Panc1 (cell line): ENCODE data around the gene SPOCK1. TPM values are rescaled to one million over a fixed set of nuclear protein-coding genes. Genes with fewer than 3 reads are reported as not detected.

ENCODE experiments used
- ATAC-seq: fragments of 200-7000 bp; cut with Tn5 transposase; 2 replicates; pipeline ENCODE4 v1.9.1; 2020; ENCODE audit warnings: mild to moderate bottlenecking, moderate library complexity
- BruUV-seq: library from RNA; stranded (reverse); fragments of 400-500 nt; replicated peaks from 2 replicates; lab custom pipeline; 2021; lab: Mats Ljungman, UMichigan
- CTCF ChIA-PET: fragments of 300-600 bp; sonication (Branson Sonifier 250); formaldehyde crosslinking; loops from one replicate; lab custom pipeline; 2022; ENCODE audit warnings: antibody characterized with exemption; lab: Charles Lee
- POLR2A ChIA-PET: fragments of 300-600 bp; sonication (Branson Sonifier 250); formaldehyde crosslinking; loops from one replicate; lab custom pipeline; 2022; ENCODE audit warnings: antibody characterized with exemption; lab: Charles Lee
- DNase-seq: peaks from one replicate; pipeline ENCODE4 v3.0.0-alpha.2; 2010; ENCODE audit warnings: low read depth, low spot score
- H3K27ac ChIP-seq: 2 replicates; pipeline ENCODE4 v1.5.1; 2011; ENCODE audit warnings: mild to moderate bottlenecking, low read length, inconsistent platforms
- H3K27me3 ChIP-seq: fragments of 200-500 bp; sonication (Bioruptor generic); 2 replicates; pipeline ENCODE4 v1.6.0; 2014; ENCODE audit warnings: low read length, inconsistent platforms; ENCODE audit not compliant: control insufficient read depth, insufficient read depth
- H3K36me3 ChIP-seq: fragments of 200-500 bp; sonication (Bioruptor generic); 2 replicates; pipeline ENCODE4 v1.5.1; 2014; ENCODE audit warnings: inconsistent platforms, mild to moderate bottlenecking, low read length, moderate library complexity; ENCODE audit not compliant: control insufficient read depth, insufficient read depth
- H3K4me1 ChIP-seq: 2 replicates; pipeline ENCODE4 v1.5.1; 2011; ENCODE audit warnings: inconsistent platforms, mild to moderate bottlenecking, low read length, moderate library complexity; ENCODE audit not compliant: control insufficient read depth, insufficient read depth
- H3K4me3 ChIP-seq, 2 experiments: 2 replicates each; pipeline ENCODE4 v1.5.1; 2011 to 2012; ENCODE audit warnings: low read depth in 2 of 2, low read length in 2 of 2, mild to moderate bottlenecking in 2 of 2, inconsistent platforms in 1 of 2, moderate library complexity in 1 of 2
- H3K9me3 ChIP-seq: fragments of 200-500 bp; sonication (Bioruptor generic); 2 replicates; pipeline ENCODE4 v1.5.1; 2014; ENCODE audit warnings: low read depth, mild to moderate bottlenecking, inconsistent platforms, low read length, moderate library complexity; ENCODE audit not compliant: control insufficient read depth, insufficient read depth
- POLR2AphosphoS5 ChIP-seq: IDR thresholded peaks from 2 replicates; pipeline ENCODE4 v1.6.1; 2012; ENCODE audit warnings: mild to moderate bottlenecking, low read depth, low read length, moderate library complexity
- REST ChIP-seq, 2 experiments: IDR thresholded peaks; 2 replicates each; pipeline ENCODE4 v1.6.1; 2011 to 2012; ENCODE audit warnings: low read depth in 2 of 2, control low read depth in 1 of 2, low read length in 1 of 2, mild to moderate bottlenecking in 1 of 2, moderate library complexity in 1 of 2; ENCODE audit not compliant: insufficient read depth in 1 of 2
- SIN3A ChIP-seq: IDR thresholded peaks from 2 replicates; pipeline ENCODE4 v1.6.1; 2012; ENCODE audit warnings: low read depth, mild to moderate bottlenecking, low read length, moderate library complexity, borderline replicate concordance; ENCODE audit not compliant: insufficient read depth
- TCF7L2 ChIP-seq: IDR thresholded peaks from 2 replicates; pipeline ENCODE4 v1.6.1; 2011; ENCODE audit warnings: mild to moderate bottlenecking, low read depth, low read length, inconsistent platforms
- in situ Hi-C: cut with HindIII; loops from 2 replicates; pipeline ENCODE4 v1.10.0; 2016; ENCODE audit warnings: low sequenced_read_pairs, low pct_unique_long_range_greater_than_20kb
- intact Hi-C: fragments of 100-400 bp; cut with micrococcal nuclease; formaldehyde crosslinking; loops from one replicate; pipeline ENCODE4 v1.10.0; 2022; ENCODE audit not compliant: unreplicated experiment
- total RNA-seq: library from RNA; stranded (reverse); gene quantifications from one replicate; pipeline ENCODE4 v1.2.1, GENCODE V29; 2021; ENCODE audit not compliant: unreplicated experiment
- TF ChIP-seq, protein P1 (sequence below): fragments of 450-650 bp; IDR thresholded peaks from 2 replicates; pipeline ENCODE4 v1.5.1; 2017; ENCODE audit warnings: mild to moderate bottlenecking

Gene SPOCK1
- total RNA-seq, 1 experiment from 2014 or later: 15.6 TPM

DNA sequence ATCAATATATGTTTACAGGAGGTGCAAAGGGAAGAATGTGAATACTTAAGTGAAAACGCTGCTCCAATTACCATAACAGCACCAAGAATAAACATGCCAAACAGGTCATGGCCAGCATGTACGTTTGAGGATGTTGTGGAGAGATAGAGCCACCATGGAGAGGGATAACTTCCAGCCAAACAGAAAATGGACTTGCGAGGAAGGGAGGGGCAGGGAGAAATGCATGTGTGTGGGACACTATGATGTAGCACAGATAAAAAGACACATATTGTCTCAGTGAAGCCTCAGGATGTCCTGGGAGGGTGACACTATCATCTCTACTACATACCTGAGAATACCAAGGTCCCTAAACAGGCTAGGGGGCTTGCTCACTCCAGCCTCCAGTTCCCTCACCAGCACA, 488.9 kb downstream of the SPOCK1 start:
- ATAC-seq: no peak
- BruUV-seq: no TSS peak
- Histone ChIP-seq H3K27ac (no peak overlapping the region), H3K4me3 (no peak overlapping the region), H3K9me3 (no peaks in the 10 kb centered on the region), H3K4me1 (no peaks in the 10 kb centered on the region), H3K36me3 (no peaks in the 10 kb centered on the region), H3K27me3 (no peaks in the 10 kb centered on the region; the same call in 1 of the 2 replicates)
- TF ChIP-seq, protein P1, sequence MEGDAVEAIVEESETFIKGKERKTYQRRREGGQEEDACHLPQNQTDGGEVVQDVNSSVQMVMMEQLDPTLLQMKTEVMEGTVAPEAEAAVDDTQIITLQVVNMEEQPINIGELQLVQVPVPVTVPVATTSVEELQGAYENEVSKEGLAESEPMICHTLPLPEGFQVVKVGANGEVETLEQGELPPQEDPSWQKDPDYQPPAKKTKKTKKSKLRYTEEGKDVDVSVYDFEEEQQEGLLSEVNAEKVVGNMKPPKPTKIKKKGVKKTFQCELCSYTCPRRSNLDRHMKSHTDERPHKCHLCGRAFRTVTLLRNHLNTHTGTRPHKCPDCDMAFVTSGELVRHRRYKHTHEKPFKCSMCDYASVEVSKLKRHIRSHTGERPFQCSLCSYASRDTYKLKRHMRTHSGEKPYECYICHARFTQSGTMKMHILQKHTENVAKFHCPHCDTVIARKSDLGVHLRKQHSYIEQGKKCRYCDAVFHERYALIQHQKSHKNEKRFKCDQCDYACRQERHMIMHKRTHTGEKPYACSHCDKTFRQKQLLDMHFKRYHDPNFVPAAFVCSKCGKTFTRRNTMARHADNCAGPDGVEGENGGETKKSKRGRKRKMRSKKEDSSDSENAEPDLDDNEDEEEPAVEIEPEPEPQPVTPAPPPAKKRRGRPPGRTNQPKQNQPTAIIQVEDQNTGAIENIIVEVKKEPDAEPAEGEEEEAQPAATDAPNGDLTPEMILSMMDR: no peak
- no peak for TF ChIP-seq POLR2AphosphoS5
- TF ChIP-seq REST (IDR thresholded peaks at IDR 0.05; ENCODE audit: insufficient read depth in 1 of 2, low read depth in 2 of 2, low read length in 1 of 2): no peak
- no peak for TF ChIP-seq SIN3A
- TF ChIP-seq TCF7L2: no peak
- intact Hi-C loops (no loop called here), in situ Hi-C loops (no loop called here)
- ChIA-PET CTCF (no interaction called here), POLR2A (no interaction called here)
- DNase-seq: no peak

GRCh38 chr5:137004279-137004678, 494.8 kb downstream of the SPOCK1 start:
- no TSS peak for BruUV-seq
- H3K27me3 ChIP-seq: no peaks in the 10 kb centered on the region; the same call in 1 of the 2 replicates
- H3K4me3 ChIP-seq: no peak overlapping the region
- CTCF ChIA-PET: no interaction called here
- no peak for DNase-seq
- H3K4me1 ChIP-seq: no peaks in the 10 kb centered on the region
- ATAC-seq: no peak
- no peak overlapping the region for H3K27ac ChIP-seq
- intact Hi-C loops: no loop called here
- no peaks in the 10 kb centered on the region for H3K36me3 ChIP-seq
- no peak for TF ChIP-seq TCF7L2
- no peak for TF ChIP-seq REST (IDR thresholded peaks at IDR 0.05; ENCODE audit: insufficient read depth in 1 of 2, low read depth in 2 of 2, low read length in 1 of 2)
- TF ChIP-seq SIN3A: no peak
- no peak for TF ChIP-seq POLR2AphosphoS5
- TF ChIP-seq, protein P1: no peak
- H3K9me3 ChIP-seq: no peaks in the 10 kb centered on the region
- in situ Hi-C loops: no loop called here
- POLR2A ChIA-PET: no interaction called here
